Stimulated activated CD4-positive, alpha-beta T cell treated with anti-CD3 and anti-CD28 coated beads, Interleukin-2, amount 100 ng/mL, for 4 hours (primary cell): ENCODE data around the gene NUP85.
"Not testable (repeated sequence)": the region's sequence is repeated elsewhere in the genome, so short reads cannot be mapped to it uniquely, and the experiment has no call there.

Experiments used
- DNase-seq: peaks from one replicate; pipeline ENCODE4 v3.0.0-alpha.2; 2020; ENCODE audit warnings: low read depth

NUP85 gene

GRCh38 chr17:75205793-75206163 lies 299 bp downstream of the NUP85 start:
- DNase-seq = no peak

GRCh38 chr17:75207050-75207407 lies 1.6 kb downstream of the NUP85 start:
- DNase-seq = not testable (repeated sequence)

GRCh38 chr17:75207760-75208159 lies 2.3 kb downstream of the NUP85 start:
- no peak for DNase-seq

GRCh38 chr17:75208161-75208560 lies 2.7 kb downstream of the NUP85 start:
- no peak for DNase-seq

- DNase-seq = no peak
These were observed 3.6 kb downstream of the NUP85 start for GRCh38 chr17:75209061-75209460.

- DNase-seq = no peak
These were observed 12.7 kb downstream of the NUP85 start for GRCh38 chr17:75218131-75218530.

GRCh38 chr17:75219815-75220214 lies 14.3 kb downstream of the NUP85 start:
- no peak for DNase-seq

GRCh38 chr17:75225016-75225415 lies 19.5 kb downstream of the NUP85 start:
- no peak for DNase-seq

- DNase-seq = no peak
These were observed 22.2 kb downstream of the NUP85 start for GRCh38 chr17:75227729-75228128.

- DNase-seq = no peak
These were observed 22.8 kb downstream of the NUP85 start for GRCh38 chr17:75228305-75228704.

GRCh38 chr17:75228847-75229246 lies 23.4 kb downstream of the NUP85 start:
- DNase-seq = no peak

GRCh38 chr17:75231071-75231470 lies 25.6 kb downstream of the NUP85 start:
- DNase-seq = no peak

GRCh38 chr17:75231741-75232464 lies 26.4 kb downstream of the NUP85 start:
- DNase-seq = no peak

GRCh38 chr17:75232786-75233185 lies 27.3 kb downstream of the NUP85 start:
- no peak for DNase-seq

- DNase-seq = no peak
These were observed 31.9 kb downstream of the NUP85 start for GRCh38 chr17:75237100-75238014.

- DNase-seq = no peak
These were observed 32.6 kb downstream of the NUP85 start for GRCh38 chr17:75238020-75238580.

GRCh38 chr17:75238684-75239191 lies 33.3 kb downstream of the NUP85 start:
- DNase-seq = peak; percentile 56

- no peak for DNase-seq
These were observed 33.7 kb downstream of the NUP85 start for GRCh38 chr17:75239214-75239613.

- no peak for DNase-seq
These were observed 34.4 kb downstream of the NUP85 start for GRCh38 chr17:75239778-75240393.

GRCh38 chr17:75240394-75241142 lies 35.1 kb downstream of the NUP85 start:
- DNase-seq = peak; percentile 41

GRCh38 chr17:75241143-75241430 lies 35.6 kb downstream of the NUP85 start:
- no peak for DNase-seq

- no peak for DNase-seq
These were observed 36.0 kb downstream of the NUP85 start for GRCh38 chr17:75241502-75241901.
